SU-DHL-6 (cell line): ENCODE measurements around the gene DAPP1.

Experiments
- H2AFZ ChIP-seq: fragments of 200-600 bp; sonication (generic); 2 replicates; pipeline ENCODE4 v1.6.1; 2014; ENCODE audit warnings: low read depth, mild to moderate bottlenecking, moderate library complexity, mixed read lengths, antibody characterized with exemption, low read length; ENCODE audit not compliant: severe bottlenecking
- H3F3A ChIP-seq: fragments of 200-600 bp; shearing (Covaris generic); 2 replicates; pipeline ENCODE4 v1.6.0; 2016; ENCODE audit warnings: antibody characterized with exemption, mild to moderate bottlenecking; ENCODE audit not compliant: insufficient read depth
- H3K27ac ChIP-seq: fragments of 200-600 bp; sonication (generic); 2 replicates; pipeline ENCODE4 v1.5.1; 2016; ENCODE audit warnings: low read depth, mild to moderate bottlenecking, low read length, moderate library complexity, mixed read lengths
- H3K27me3 ChIP-seq: fragments of 200-600 bp; sonication (generic), shearing (Covaris generic); 2 replicates; pipeline ENCODE4 v1.6.0; 2014; ENCODE audit warnings: mild to moderate bottlenecking, low read length
- H3K36me3 ChIP-seq: fragments of 200-600 bp; sonication (generic); 2 replicates; pipeline ENCODE4 v1.6.1; 2014; ENCODE audit warnings: mild to moderate bottlenecking, low read length, mixed read lengths
- H3K4me2 ChIP-seq: fragments of 300-600, 200-600 bp; shearing (Covaris generic), sonication (generic); 2 replicates; pipeline ENCODE4 v1.6.0; 2014; ENCODE audit warnings: low read length, low read depth, mild to moderate bottlenecking; ENCODE audit not compliant: poor library complexity, severe bottlenecking
- H3K4me3 ChIP-seq: fragments of 200-600 bp; sonication (generic); 2 replicates; pipeline ENCODE4 v1.5.1; 2014; ENCODE audit warnings: antibody characterized with exemption, low read length, mild to moderate bottlenecking, mixed read lengths; ENCODE audit not compliant: insufficient read depth, poor library complexity, severe bottlenecking
- H3K79me2 ChIP-seq: fragments of 200-600 bp; sonication (generic); 2 replicates; pipeline ENCODE4 v1.6.1; 2014; ENCODE audit warnings: mild to moderate bottlenecking, low read length, moderate library complexity; ENCODE audit not compliant: insufficient read depth
- H3K9ac ChIP-seq: fragments of 200-600 bp; sonication (generic); 2 replicates; pipeline ENCODE4 v1.7.0; 2014; ENCODE audit warnings: mild to moderate bottlenecking, low read length
- H3K9me2 ChIP-seq: fragments of 200-600 bp; sonication (generic); replicated peaks from 2 replicates; pipeline ENCODE4 v1.6.1; 2014; ENCODE audit warnings: low read length; ENCODE audit not compliant: insufficient read depth
- H3K9me3 ChIP-seq: fragments of 200-600 bp; sonication (generic); 2 replicates; pipeline ENCODE4 v1.6.1; 2014; ENCODE audit warnings: low read length, mixed read lengths; ENCODE audit not compliant: insufficient read depth
- H4K20me1 ChIP-seq: fragments of 200-600 bp; sonication (generic); 2 replicates; pipeline ENCODE4 v1.6.1; 2014; ENCODE audit warnings: low read depth, mild to moderate bottlenecking, antibody characterized with exemption, low read length, moderate library complexity, mixed read lengths
- EZH2phosphoT487 ChIP-seq: fragments of 200-600 bp; sonication (generic), shearing (Covaris generic); conservative IDR thresholded peaks from 2 replicates; pipeline ENCODE4 v1.6.1; 2018; ENCODE audit warnings: mild to moderate bottlenecking, antibody characterized with exemption, low read length, moderate library complexity, mixed read lengths
- TF ChIP-seq, protein P1 (sequence below): fragments of 200-600 bp; sonication (generic); IDR thresholded peaks from one replicate; pipeline ENCODE4 v1.5.1; 2017; ENCODE audit warnings: antibody characterized with exemption, mild to moderate bottlenecking, low read length, moderate library complexity; ENCODE audit not compliant: insufficient read depth, poor library complexity, severe bottlenecking

Gene DAPP1

DNA sequence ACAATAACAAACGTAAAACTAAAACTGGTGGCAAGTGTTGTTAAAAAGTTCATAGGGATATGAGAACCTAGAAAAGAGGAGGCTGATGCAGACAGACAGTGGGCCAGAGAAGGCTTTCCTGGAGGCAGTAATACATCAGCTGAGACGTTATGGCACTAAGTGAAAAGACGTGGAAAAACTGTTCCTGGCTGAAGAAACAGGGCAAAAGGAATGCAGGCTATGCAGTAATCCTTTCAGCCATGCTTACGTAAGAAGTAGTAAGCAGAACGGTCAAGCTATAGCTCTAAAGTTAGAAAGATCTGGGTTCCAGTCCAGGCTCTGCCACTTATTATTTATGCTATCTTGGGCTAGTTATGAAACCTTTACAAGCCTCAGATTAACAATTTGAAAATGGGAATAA is 71.2 kb downstream of the DAPP1 start:
- no peak for TF ChIP-seq EZH2phosphoT487
- TF ChIP-seq, protein P1, sequence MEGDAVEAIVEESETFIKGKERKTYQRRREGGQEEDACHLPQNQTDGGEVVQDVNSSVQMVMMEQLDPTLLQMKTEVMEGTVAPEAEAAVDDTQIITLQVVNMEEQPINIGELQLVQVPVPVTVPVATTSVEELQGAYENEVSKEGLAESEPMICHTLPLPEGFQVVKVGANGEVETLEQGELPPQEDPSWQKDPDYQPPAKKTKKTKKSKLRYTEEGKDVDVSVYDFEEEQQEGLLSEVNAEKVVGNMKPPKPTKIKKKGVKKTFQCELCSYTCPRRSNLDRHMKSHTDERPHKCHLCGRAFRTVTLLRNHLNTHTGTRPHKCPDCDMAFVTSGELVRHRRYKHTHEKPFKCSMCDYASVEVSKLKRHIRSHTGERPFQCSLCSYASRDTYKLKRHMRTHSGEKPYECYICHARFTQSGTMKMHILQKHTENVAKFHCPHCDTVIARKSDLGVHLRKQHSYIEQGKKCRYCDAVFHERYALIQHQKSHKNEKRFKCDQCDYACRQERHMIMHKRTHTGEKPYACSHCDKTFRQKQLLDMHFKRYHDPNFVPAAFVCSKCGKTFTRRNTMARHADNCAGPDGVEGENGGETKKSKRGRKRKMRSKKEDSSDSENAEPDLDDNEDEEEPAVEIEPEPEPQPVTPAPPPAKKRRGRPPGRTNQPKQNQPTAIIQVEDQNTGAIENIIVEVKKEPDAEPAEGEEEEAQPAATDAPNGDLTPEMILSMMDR, result no peak
- H3K4me2 ChIP-seq, result no peak overlapping the region
- no peaks in the 10 kb centered on the region for H3K9me3 ChIP-seq
- H3K9ac ChIP-seq, result no peak overlapping the region
- H4K20me1 ChIP-seq, result no peaks in the 10 kb centered on the region
- peaks cover 12% of the 10 kb centered on the region; the same call in 1 of the 2 replicates for H3F3A ChIP-seq
- H3K79me2 ChIP-seq, result peaks cover 14% of the 10 kb centered on the region; the same call in 1 of the 2 replicates
- no peaks in the 10 kb centered on the region for H3K36me3 ChIP-seq
- no peak overlapping the region for H3K27ac ChIP-seq
- no peak overlapping the region for H3K4me3 ChIP-seq
- H3K27me3 ChIP-seq, result no peaks in the 10 kb centered on the region
- H2AFZ ChIP-seq, result no peak overlapping the region
- no peaks in the 10 kb centered on the region for H3K9me2 ChIP-seq

DNA sequence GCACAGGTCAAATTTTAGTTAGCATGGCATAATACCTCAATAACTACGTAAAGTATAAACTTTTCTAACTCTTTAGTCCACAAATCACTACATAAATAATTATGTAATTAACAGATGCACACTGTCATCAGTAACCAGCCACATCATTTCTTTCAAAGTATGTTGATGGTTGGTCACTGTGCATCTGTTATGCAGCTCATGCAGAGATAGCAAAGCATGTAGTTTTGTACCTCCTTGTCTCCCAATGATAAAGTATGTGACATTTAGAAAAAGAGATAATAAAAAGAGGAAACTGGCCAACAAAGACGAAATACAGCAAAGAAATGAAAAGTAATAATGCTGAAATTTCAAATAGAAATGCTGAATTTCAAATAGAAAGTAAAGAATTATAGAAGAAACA is 74.7 kb downstream of the DAPP1 start:
- H3K9ac ChIP-seq, result no peak overlapping the region
- no peaks in the 10 kb centered on the region for H3K36me3 ChIP-seq
- TF ChIP-seq EZH2phosphoT487, result no peak
- TF ChIP-seq, protein P1, result no peak
- H3K4me3 ChIP-seq, result no peak overlapping the region
- no peaks in the 10 kb centered on the region for H3K9me3 ChIP-seq
- peaks cover 11% of the 10 kb centered on the region; the same call in 1 of the 2 replicates for H3F3A ChIP-seq
- H3K27me3 ChIP-seq, result no peaks in the 10 kb centered on the region
- no peaks in the 10 kb centered on the region for H3K9me2 ChIP-seq
- H3K4me2 ChIP-seq, result no peak overlapping the region
- no peaks in the 10 kb centered on the region for H4K20me1 ChIP-seq
- H2AFZ ChIP-seq, result no peak overlapping the region
- H3K27ac ChIP-seq, result no peak overlapping the region
- H3K79me2 ChIP-seq, result peaks cover 27% of the 10 kb centered on the region

DNA sequence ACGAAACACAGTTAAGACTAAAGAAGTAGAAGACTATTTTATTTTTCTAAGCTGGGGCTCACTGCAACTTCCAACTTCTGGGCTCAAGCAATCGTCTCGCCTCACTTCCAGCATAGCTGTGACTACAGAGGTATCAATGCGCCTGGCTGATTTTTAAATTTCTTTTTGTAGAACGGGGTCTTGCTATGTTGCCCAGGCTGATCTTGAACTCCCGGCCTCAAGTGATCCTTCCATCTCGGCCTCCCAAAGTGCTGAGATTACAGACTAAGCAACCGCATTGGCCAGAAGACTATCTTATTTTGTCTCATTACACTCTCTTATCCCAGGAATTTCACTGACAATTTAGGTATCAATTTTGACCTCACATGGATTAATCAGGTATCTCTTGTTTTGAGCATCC is 76.4 kb downstream of the DAPP1 start:
- Histone ChIP-seq H3K36me3 (no peaks in the 10 kb centered on the region), H3K9me3 (no peaks in the 10 kb centered on the region), H3K27ac (no peak overlapping the region), H3K9ac (peak overlapping the region; percentile 78), H2AFZ (no peak overlapping the region), H3K27me3 (no peaks in the 10 kb centered on the region), H3F3A (peaks cover 16% of the 10 kb centered on the region; the same call in 1 of the 2 replicates), H3K4me2 (peak overlapping the region; percentile 70), H3K9me2 (no peaks in the 10 kb centered on the region), H3K4me3 (peak overlapping the region; percentile 78), H3K79me2 (peaks cover 25% of the 10 kb centered on the region), H4K20me1 (no peaks in the 10 kb centered on the region)
- TF ChIP-seq EZH2phosphoT487, result no peak
- TF ChIP-seq, protein P1, result no peak
